H9 (cell line): ENCODE data around the gene NEDD9. TPM values are rescaled to one million over a fixed set of nuclear protein-coding genes. Genes with fewer than 3 reads are reported as not detected.

Experiments used
- DNase-seq: peaks from one replicate; pipeline ENCODE4 v3.0.0-alpha.2; 2017
- H2AFZ ChIP-seq: one replicate; pipeline ENCODE4 v1.6.1; 2013; ENCODE audit warnings: mild to moderate bottlenecking, low read length, control low read depth, moderate library complexity
- H2AK5ac ChIP-seq: 2 replicates; pipeline ENCODE4 v1.6.1; 2013; ENCODE audit warnings: low read length, control low read depth, mixed read lengths; ENCODE audit not compliant: insufficient read length
- H2BK120ac ChIP-seq: one replicate; pipeline ENCODE4 v1.6.1; 2013; ENCODE audit warnings: low read depth, mild to moderate bottlenecking, low read length, control low read depth, inconsistent platforms; ENCODE audit not compliant: poor library complexity, severe bottlenecking
- H2BK12ac ChIP-seq: 2 replicates; pipeline ENCODE4 v1.6.1; 2013; ENCODE audit warnings: low read length, control low read depth, mixed read lengths, low read depth; ENCODE audit not compliant: insufficient read length
- H2BK15ac ChIP-seq: 2 replicates; pipeline ENCODE4 v1.6.1; 2013; ENCODE audit warnings: low read depth, low read length, control low read depth
- H2BK20ac ChIP-seq: one replicate; pipeline ENCODE4 v1.6.1; 2013; ENCODE audit warnings: low read depth, mild to moderate bottlenecking, low read length, control low read depth, inconsistent platforms; ENCODE audit not compliant: poor library complexity, severe bottlenecking
- H2BK5ac ChIP-seq: 2 replicates; pipeline ENCODE4 v1.6.1; 2013; ENCODE audit warnings: low read length, control low read depth, mixed read lengths; ENCODE audit not compliant: insufficient read length
- H3K14ac ChIP-seq: 2 replicates; pipeline ENCODE4 v1.6.1; 2013; ENCODE audit warnings: low read length, control low read depth; ENCODE audit not compliant: insufficient read depth
- H3K18ac ChIP-seq: 2 replicates; pipeline ENCODE4 v1.6.1; 2013; ENCODE audit warnings: low read depth, mild to moderate bottlenecking, mixed read lengths, low read length, control low read depth; ENCODE audit not compliant: insufficient read length
- H3K23ac ChIP-seq: 2 replicates; pipeline ENCODE4 v1.6.1; 2013; ENCODE audit warnings: low read length, control low read depth, mixed read lengths, low read depth; ENCODE audit not compliant: insufficient read length
- H3K23me2 ChIP-seq: 2 replicates; pipeline ENCODE4 v1.6.1; 2013; ENCODE audit warnings: low read depth, mild to moderate bottlenecking, mixed read lengths, low read length, control low read depth; ENCODE audit not compliant: insufficient read length, poor library complexity, severe bottlenecking
- H3K27ac ChIP-seq: 2 replicates; pipeline ENCODE4 v1.5.1; 2013; ENCODE audit warnings: low read length, control low read depth, mixed read lengths, low read depth; ENCODE audit not compliant: insufficient read length
- H3K27me3 ChIP-seq: 2 replicates; pipeline ENCODE4 v1.6.1; 2013; ENCODE audit warnings: low read length, control low read depth, inconsistent platforms; ENCODE audit not compliant: insufficient read depth
- H3K4ac ChIP-seq: 2 replicates; pipeline ENCODE4 v1.6.1; 2013; ENCODE audit warnings: low read depth, mild to moderate bottlenecking, control low read depth, inconsistent platforms, low read length, moderate library complexity
- H3K4me1 ChIP-seq: 2 replicates; pipeline ENCODE4 v1.6.1; 2013; ENCODE audit warnings: low read length, control low read depth, inconsistent platforms; ENCODE audit not compliant: insufficient read depth
- H3K4me2 ChIP-seq: 2 replicates; pipeline ENCODE4 v1.6.1; 2013; ENCODE audit warnings: low read length, control low read depth, mixed read lengths; ENCODE audit not compliant: insufficient read length, insufficient read depth
- H3K56ac ChIP-seq: 2 replicates; pipeline ENCODE4 v1.6.1; 2013; ENCODE audit warnings: low read depth, mild to moderate bottlenecking, mixed read lengths, low read length, control low read depth; ENCODE audit not compliant: insufficient read length
- H3K79me1 ChIP-seq: 2 replicates; pipeline ENCODE4 v1.6.1; 2013; ENCODE audit warnings: low read depth, mild to moderate bottlenecking, moderate library complexity, low read length, control low read depth, inconsistent platforms; ENCODE audit not compliant: insufficient read depth, poor library complexity, severe bottlenecking
- H3K79me2 ChIP-seq: 2 replicates; pipeline ENCODE4 v1.6.1; 2013; ENCODE audit warnings: low read length, control low read depth, inconsistent platforms; ENCODE audit not compliant: insufficient read depth
- H3K9ac ChIP-seq: 2 replicates; pipeline ENCODE4 v1.6.1; 2013; ENCODE audit warnings: low read length, control low read depth, mixed read lengths; ENCODE audit not compliant: insufficient read length; ENCODE audit errors: extremely low read depth
- H3K9me3 ChIP-seq: one replicate; pipeline ENCODE4 v1.6.1; 2013; ENCODE audit warnings: low read depth, low read length, inconsistent platforms; ENCODE audit not compliant: control insufficient read depth
- H3T11ph ChIP-seq: one replicate; pipeline ENCODE4 v1.6.1; 2013; ENCODE audit warnings: mild to moderate bottlenecking, low read length, control low read depth, inconsistent platforms
- H4K20me1 ChIP-seq: one replicate; pipeline ENCODE4 v1.6.1; 2013; ENCODE audit not compliant: control insufficient read depth, insufficient read length, insufficient read depth
- H4K5ac ChIP-seq: 2 replicates; pipeline ENCODE4 v1.6.1; 2013; ENCODE audit warnings: low read depth, mild to moderate bottlenecking, mixed read lengths, low read length, control low read depth; ENCODE audit not compliant: insufficient read length
- H4K8ac ChIP-seq: replicated peaks from 2 replicates; pipeline ENCODE4 v1.6.1; 2013; ENCODE audit warnings: low read length, control low read depth, mixed read lengths, low read depth; ENCODE audit not compliant: insufficient read length
- H4K91ac ChIP-seq: 2 replicates; pipeline ENCODE4 v1.6.1; 2013; ENCODE audit warnings: low read depth, mild to moderate bottlenecking, moderate library complexity, mixed read lengths, low read length, control low read depth; ENCODE audit not compliant: insufficient read length
- H3K27ac Mint-ChIP-seq, 3 experiments: 2 replicates in 2 of 3; 3 replicates in 1 of 3; pipeline ENCODE4 v1.8.0; 2020 to 2021; ENCODE audit warnings: mixed read lengths in 3 of 3, mild to moderate bottlenecking in 1 of 3, moderate library complexity in 1 of 3
- H3K27me3 Mint-ChIP-seq: 2 replicates; pipeline ENCODE4 v1.8.0; 2021; ENCODE audit warnings: low read depth, mild to moderate bottlenecking, moderate library complexity, mixed read lengths
- H3K36me3 Mint-ChIP-seq, 3 experiments: 2 replicates in 2 of 3; 3 replicates in 1 of 3; pipeline ENCODE4 v1.8.0; 2020 to 2021; ENCODE audit warnings: low read depth in 3 of 3, mixed read lengths in 3 of 3; ENCODE audit not compliant: insufficient read depth in 1 of 3
- H3K4me1 Mint-ChIP-seq, 2 experiments: 2 replicates each; pipeline ENCODE4 v1.8.0; 2020; ENCODE audit warnings: mixed read lengths in 2 of 2
- H3K4me3 Mint-ChIP-seq, 2 experiments: 2 replicates in 1 of 2; 3 replicates in 1 of 2; pipeline ENCODE4 v1.8.0; 2020 to 2021; ENCODE audit warnings: mild to moderate bottlenecking in 2 of 2, mixed read lengths in 2 of 2, moderate library complexity in 1 of 2
- H3K9me3 Mint-ChIP-seq, 2 experiments: 2 replicates in 1 of 2; 3 replicates in 1 of 2; pipeline ENCODE4 v1.8.0; 2020; ENCODE audit warnings: mild to moderate bottlenecking in 2 of 2, mixed read lengths in 2 of 2, moderate library complexity in 1 of 2
- CTCF ChIP-seq: fragments of 200-600 bp; sonication (generic); conservative IDR thresholded peaks from 3 replicates; pipeline ENCODE4 v1.8.0; 2021; ENCODE audit warnings: antibody characterized with exemption, mild to moderate bottlenecking
- WGBS: extraction: QIAGEN DNeasy Blood & Tissue Kit; methylation state at CpG from one replicate; pipeline ENCODE4 v1.1.7; 2013; ENCODE audit warnings: missing lambda C conversion rate, low lambda C conversion rate, mixed read lengths; ENCODE audit not compliant: insufficient read length; ENCODE audit errors: extremely low coverage; 5-methylcytosine and 5-hydroxymethylcytosine counted together
- total RNA-seq: library from RNA; stranded (reverse); gene quantifications from 2 replicates; pipeline ENCODE4 v1.2.1, GENCODE V29; 2021

Gene NEDD9
- total RNA-seq, 1 experiment from 2014 or later: 5.5 TPM

GRCh38 chr6:11237956-11238355 is 5.5 kb upstream of the NEDD9 start:
- no peak overlapping the region for H3K14ac ChIP-seq
- no peak for DNase-seq
- no peak overlapping the region for H3K27ac Mint-ChIP-seq
- peaks cover 2% of the 10 kb centered on the region; the same call in 1 of the 2 replicates for H3K4me1 ChIP-seq
- H4K91ac ChIP-seq: no peak overlapping the region
- no peak overlapping the region for H3K4me2 ChIP-seq
- H3K9me3 Mint-ChIP-seq: no peaks in the 10 kb centered on the region
- H3K4me3 Mint-ChIP-seq: no peak overlapping the region
- no peak overlapping the region for H3T11ph ChIP-seq
- no peak overlapping the region for H2BK120ac ChIP-seq
- H3K9ac ChIP-seq: no peak overlapping the region
- peaks cover 14 to 22% of the 10 kb centered on the region in 2 experiments for H3K4me1 Mint-ChIP-seq
- peaks cover 12% of the 10 kb centered on the region for H3K27me3 Mint-ChIP-seq
- H4K5ac ChIP-seq: no peak overlapping the region
- H4K8ac ChIP-seq: no peak overlapping the region
- no peak overlapping the region for H2BK12ac ChIP-seq
- no peak overlapping the region for H3K4ac ChIP-seq
- H3K23ac ChIP-seq: no peak overlapping the region
- H3K36me3 Mint-ChIP-seq: peaks cover 0 to 2% (median 0%) of the 10 kb centered on the region in 3 experiments; a peak in 1 of 7 replicates
- H3K79me1 ChIP-seq: no peaks in the 10 kb centered on the region
- H2BK5ac ChIP-seq: no peak overlapping the region
- H3K27ac ChIP-seq: no peak overlapping the region
- peaks cover 2% of the 10 kb centered on the region for H3K23me2 ChIP-seq
- no peak overlapping the region for H2AK5ac ChIP-seq
- H2BK15ac ChIP-seq: no peak overlapping the region
- H2BK20ac ChIP-seq: no peak overlapping the region
- no peak for TF ChIP-seq CTCF
- no peaks in the 10 kb centered on the region for H4K20me1 ChIP-seq
- H3K56ac ChIP-seq: no peak overlapping the region
- H3K18ac ChIP-seq: no peak overlapping the region
- no peak overlapping the region for H2AFZ ChIP-seq
- H3K79me2 ChIP-seq: no peaks in the 10 kb centered on the region
- 0 out of 2 replicates have a peak, but pooled peaks cover 3% of the 10 kb centered on the region for H3K27me3 ChIP-seq
- no CpG with 5 or more reads among the region's 4 CpGs for WGBS
- H3K9me3 ChIP-seq: no peaks in the 10 kb centered on the region
